ENCODE measurements around the gene TMED4.

- TF ChIP-seq POLR2AphosphoS5 (IDR thresholded peaks at IDR 0.05; ENCODE audit: low read depth, low read length) (no peak), SPI1 (IDR thresholded peaks at IDR 0.05; ENCODE audit: low read depth, low read length) (no peak), TAF1 (IDR thresholded peaks at IDR 0.05; ENCODE audit: low read depth, low read length) (no peak)
These were observed 1.3 kb upstream of the TMED4 start for GRCh38 chr7:44583146-44583865.

Data from GM12891 (cell line).